Epithelial cell of proximal tubule (primary cell): ENCODE measurements around the gene PRKCI. TPM values are rescaled to one million over a fixed set of nuclear protein-coding genes. Genes with fewer than 3 reads are reported as not detected.
"Not testable (repeated sequence)": the region's sequence is repeated elsewhere in the genome, so short reads cannot be mapped to it uniquely, and the experiment has no call there.

Experiments
- DNase-seq: peaks from one replicate; pipeline ENCODE4 v3.0.0-alpha.2; 2011; ENCODE audit warnings: low read depth
- H3K4me3 ChIP-seq: 2 replicates; pipeline ENCODE4 v1.5.1; 2011; ENCODE audit warnings: low read depth, mild to moderate bottlenecking, low read length
- CTCF ChIP-seq: conservative IDR thresholded peaks from 2 replicates; pipeline ENCODE4 v1.5.1; 2012; ENCODE audit warnings: low read depth, mild to moderate bottlenecking, low read length
- total RNA-seq: library from RNA; depleted of rRNA; stranded (reverse); fragments of >200 nt; gene quantifications from 2 replicates; pipeline ENCODE4 v1.2.3, GENCODE V29; 2015

The PRKCI gene
- total RNA-seq, 1 donor from 2014 or later: 48.6 TPM

GRCh38 chr3:170259907-170260306 lies 37.7 kb downstream of the PRKCI start:
- no peak for TF ChIP-seq CTCF
- no peak for DNase-seq
- no peak overlapping the region for H3K4me3 ChIP-seq

- H3K4me3 ChIP-seq: no peak overlapping the region
- no peak for TF ChIP-seq CTCF
- no peak for DNase-seq
These were observed 45.6 kb downstream of the PRKCI start for GRCh38 chr3:170267793-170268192.

GRCh38 chr3:170269673-170270254 lies 47.5 kb downstream of the PRKCI start:
- not testable (repeated sequence) for DNase-seq

GRCh38 chr3:170270282-170270881 lies 48.2 kb downstream of the PRKCI start:
- no peak for TF ChIP-seq CTCF
- no peak overlapping the region for H3K4me3 ChIP-seq
- no peak for DNase-seq

More at GRCh38 chr3:170269673-170270254, 47.5 kb downstream of the PRKCI start:
- not testable (repeated sequence) for H3K4me3 ChIP-seq

GRCh38 chr3:170274641-170275040 lies 52.4 kb downstream of the PRKCI start:
- DNase-seq: no peak
- no peak overlapping the region for H3K4me3 ChIP-seq
- TF ChIP-seq CTCF: no peak

GRCh38 chr3:170275832-170276231 lies 53.6 kb downstream of the PRKCI start:
- no peak overlapping the region for H3K4me3 ChIP-seq
- no peak for DNase-seq
- no peak for TF ChIP-seq CTCF

- not testable (repeated sequence) for DNase-seq, H3K4me3 ChIP-seq
These were observed 55.1 kb downstream of the PRKCI start for GRCh38 chr3:170277311-170277710.

GRCh38 chr3:170277833-170278580 lies 55.8 kb downstream of the PRKCI start:
- H3K4me3 ChIP-seq: no peak overlapping the region
- no peak for TF ChIP-seq CTCF
- DNase-seq: no peak
